ENCODE results near the gene ELL2. TPM values are rescaled to one million over a fixed set of nuclear protein-coding genes. Genes with fewer than 3 reads are reported as not detected.

ELL2 gene
- total and polyA plus RNA-seq, 9 of the 15 experiments (the other 6 are each of a cell fraction or from before 2014, with no cell fraction given): 4.3 to 18.3 (median 14.5) TPM

GRCh38 chr5:95838556-95838955 is 123.1 kb downstream of the ELL2 start (continued):
- 0 out of 2 replicates have a peak, but pooled peaks have one; percentile 8 for TF ChIP-seq TFE3 (CRISPR knock-in tag; IDR thresholded peaks at IDR 0.05)

GRCh38 chr5:95838001-95838520 is 123.6 kb downstream of the ELL2 start:
- Histone ChIP-seq H3K9me3 (replicated peaks; ENCODE audit: control insufficient read depth, insufficient read depth, low read depth, low read length) (no peaks in the 10 kb centered on the region), H2AFZ (ENCODE audit: low read depth, low read length) (no peak overlapping the region), H3K27me3 (ENCODE audit: control insufficient read depth in 2 of 2, insufficient read depth in 2 of 2, low read length in 2 of 2) (no peaks in the 10 kb centered on the region), H3K9me1 (ENCODE audit: control insufficient read depth, insufficient read depth, low read length) (no peaks in the 10 kb centered on the region), H3K4me2 (ENCODE audit: insufficient read depth, low read length) (no peak overlapping the region), H3K36me3 (ENCODE audit: control insufficient read depth, insufficient read depth, low read length) (no peaks in the 10 kb centered on the region), H4K20me1 (replicated peaks; ENCODE audit: control insufficient read depth, insufficient read depth, low read length) (no peaks in the 10 kb centered on the region), H3K4me1 (replicated peaks in 1 of 2; ENCODE audit: control insufficient read depth in 2 of 2, insufficient read depth in 2 of 2, low read length in 2 of 2) (peaks cover 5 to 14% of the 10 kb centered on the region in 2 experiments; a peak in 4 of 5 replicates), H3K27ac (ENCODE audit: extremely low read depth, low read depth, low read length) (no peak overlapping the region), H3K9ac (ENCODE audit: insufficient read depth in 1 of 2, low read depth in 2 of 2, low read length in 2 of 2) (no peak overlapping the region), H3K4me3 (no peak overlapping the region), H3K79me2 (ENCODE audit: control insufficient read depth, insufficient read depth, low read length) (no peaks in the 10 kb centered on the region)
- BruUV-seq (replicated peaks): no TSS peak
- in situ Hi-C loops (cut with MboI) (loop anchor here (25.0 kb wide), 1 partner anchor 876 kb away; no protein-coding TSS in a partner anchor), intact Hi-C loops (cut with micrococcal nuclease) (no loop called here)
- CTCF ChIA-PET (ENCODE audit: low intra/inter-chr PET ratio): no interaction called here
- ATAC-seq (no peak), DNase-seq (ENCODE audit: extremely low read depth in 1 of 4, low spot score in 3 of 4) (no peak), FAIRE-seq (no peak)
- POLR2A ChIA-PET: interaction anchor here (0.6 to 1.0 kb wide), 3 partner anchors 10 to 792 kb away, joined by 3 to 4 read pairs (median 3); no protein-coding TSS in a partner anchor
- WGBS (ENCODE audit: insufficient coverage, low coverage, missing lambda C conversion rate): 67% methylated on average over 8 of the region's 8 CpGs
- TF ChIP-seq SAP30 (IDR thresholded peaks at IDR 0.05; ENCODE audit: borderline replicate concordance, insufficient read depth, low read depth, low read length, poor library complexity, severe bottlenecking): no peak
- TF ChIP-seq CHD1 (IDR thresholded peaks at IDR 0.05; ENCODE audit: low read length): no peak
- TF ChIP-seq BRF2 (IDR thresholded peaks at IDR 0.05; ENCODE audit: borderline replicate concordance, insufficient read depth, insufficient read length): no peak
- no peak for TF ChIP-seq FUS (optimal IDR thresholded peaks at IDR 0.05; ENCODE audit: low read depth, low read length)
- TF ChIP-seq PHF21A (IDR thresholded peaks at IDR 0.05; ENCODE audit: borderline replicate concordance, low read depth): no peak
- TF ChIP-seq HMBOX1 (IDR thresholded peaks at IDR 0.05): no peak
- TF ChIP-seq NELFE (IDR thresholded peaks at IDR 0.05; ENCODE audit: insufficient read depth, insufficient read length): no peak
- no peak for TF ChIP-seq SMAD2 (IDR thresholded peaks at IDR 0.05; ENCODE audit: low read depth, low read length)

All from K562 (cell line).